Measurements from ENCODE around the gene RBM17.

Gene RBM17

GRCh38 chr10:6097063-6097462, 8.2 kb downstream of the RBM17 start:
- Histone ChIP-seq H3K9me3 (replicated peaks in 1 of 2; ENCODE audit: control insufficient read depth in 2 of 2, insufficient read depth in 1 of 2, low read depth in 1 of 2, low read length in 2 of 2) (peaks cover 0 to under 1% of the 10 kb centered on the region in 2 donors), H3K4ac (ENCODE audit: low read length) (no peak overlapping the region), H3K27ac (replicated peaks; ENCODE audit: low read length) (no peak overlapping the region), H2BK120ac (ENCODE audit: low read depth, low read length) (no peak overlapping the region), H2AK5ac (ENCODE audit: low read depth, low read length) (no peak overlapping the region), H3K4me2 (ENCODE audit: insufficient read depth, low read length, poor library complexity, severe bottlenecking) (no peak overlapping the region), H3K23ac (ENCODE audit: low read depth, low read length, poor library complexity) (no peak overlapping the region), H2BK15ac (ENCODE audit: low read length) (no peak overlapping the region), H3K14ac (ENCODE audit: low read length) (no peak overlapping the region), H2BK5ac (ENCODE audit: low read length) (no peak overlapping the region), H2AFZ (ENCODE audit: low read length) (no peak overlapping the region), H3K36me3 (replicated peaks in 1 of 2; ENCODE audit: control insufficient read depth in 2 of 2, insufficient read depth in 2 of 2, low read length in 2 of 2) (peaks cover 12 to 75% of the 10 kb centered on the region in 2 donors), H3K9ac (ENCODE audit: low read depth, low read length, poor library complexity) (no peak overlapping the region), H3K4me3 (ENCODE audit: low read length in 2 of 2) (no peak overlapping the region), H4K8ac (ENCODE audit: low read depth, low read length) (no peak overlapping the region), H4K91ac (ENCODE audit: low read depth, low read length, poor library complexity) (no peak overlapping the region), H3K79me1 (ENCODE audit: low read depth, low read length) (peaks cover under 1% of the 10 kb centered on the region), H3K18ac (ENCODE audit: low read length) (no peak overlapping the region), H3K4me1 (ENCODE audit: control insufficient read depth in 2 of 2, insufficient read depth in 1 of 2, low read depth in 1 of 2, low read length in 2 of 2) (peaks cover 0 to 1% of the 10 kb centered on the region in 2 donors), H2BK12ac (ENCODE audit: low read length) (no peak overlapping the region), H3K27me3 (ENCODE audit: control insufficient read depth in 3 of 3, insufficient read depth in 3 of 3, low read depth in 1 of 3, low read length in 3 of 3) (no peaks in the 10 kb centered on the region)
- no peak for DNase-seq (ENCODE audit: low spot score)
- WGBS, 2 donors (ENCODE audit: extremely low coverage in 2 of 2, insufficient read length in 2 of 2, insufficient replicate concordance in 1 of 2) = no CpG with 5 or more reads among the region's 5 CpGs

- no CpG with 5 or more reads among the region's 7 CpGs for WGBS, 2 donors (ENCODE audit: extremely low coverage in 2 of 2, insufficient read length in 2 of 2, insufficient replicate concordance in 1 of 2)
- no peak overlapping the region for H3K23ac ChIP-seq (ENCODE audit: low read depth, low read length, poor library complexity)
- H3K27ac ChIP-seq (replicated peaks; ENCODE audit: low read length) = no peak overlapping the region
- no peak overlapping the region for H2AK5ac ChIP-seq (ENCODE audit: low read depth, low read length)
- no peak for DNase-seq (ENCODE audit: low spot score)
- H3K4me3 ChIP-seq (ENCODE audit: low read length in 2 of 2) = no peak overlapping the region
- H3K18ac ChIP-seq (ENCODE audit: low read length) = no peak overlapping the region
- H3K14ac ChIP-seq (ENCODE audit: low read length) = no peak overlapping the region
- no peak overlapping the region for H2BK12ac ChIP-seq (ENCODE audit: low read length)
- H3K36me3 ChIP-seq (replicated peaks in 1 of 2; ENCODE audit: control insufficient read depth in 2 of 2, insufficient read depth in 2 of 2, low read length in 2 of 2) = peaks cover 18 to 76% of the 10 kb centered on the region in 2 donors
- H3K4me1 ChIP-seq (ENCODE audit: control insufficient read depth in 2 of 2, insufficient read depth in 1 of 2, low read depth in 1 of 2, low read length in 2 of 2) = peaks cover 0 to 1% of the 10 kb centered on the region in 2 donors
- no peak overlapping the region for H2BK15ac ChIP-seq (ENCODE audit: low read length)
- H3K9ac ChIP-seq (ENCODE audit: low read depth, low read length, poor library complexity) = no peak overlapping the region
- peaks cover 2% of the 10 kb centered on the region for H3K79me1 ChIP-seq (ENCODE audit: low read depth, low read length)
- H3K4me2 ChIP-seq (ENCODE audit: insufficient read depth, low read length, poor library complexity, severe bottlenecking) = no peak overlapping the region
- no peak overlapping the region for H2BK5ac ChIP-seq (ENCODE audit: low read length)
- H4K8ac ChIP-seq (ENCODE audit: low read depth, low read length) = no peak overlapping the region
- no peak overlapping the region for H2AFZ ChIP-seq (ENCODE audit: low read length)
- no peak overlapping the region for H3K4ac ChIP-seq (ENCODE audit: low read length)
- no peak overlapping the region for H2BK120ac ChIP-seq (ENCODE audit: low read depth, low read length)
- H3K9me3 ChIP-seq (replicated peaks in 1 of 2; ENCODE audit: control insufficient read depth in 2 of 2, insufficient read depth in 1 of 2, low read depth in 1 of 2, low read length in 2 of 2) = peaks cover 0 to 2% of the 10 kb centered on the region in 2 donors
- H3K27me3 ChIP-seq (ENCODE audit: control insufficient read depth in 3 of 3, insufficient read depth in 3 of 3, low read depth in 1 of 3, low read length in 3 of 3) = no peaks in the 10 kb centered on the region
- H4K91ac ChIP-seq (ENCODE audit: low read depth, low read length, poor library complexity) = no peak overlapping the region
These were observed 9.3 kb downstream of the RBM17 start for GRCh38 chr10:6098156-6098555.

GRCh38 chr10:6100370-6100769, 11.5 kb downstream of the RBM17 start:
- Histone ChIP-seq H3K79me1 (ENCODE audit: low read depth, low read length) (peaks cover 2% of the 10 kb centered on the region), H2BK15ac (ENCODE audit: low read length) (no peak overlapping the region), H2AK5ac (ENCODE audit: low read depth, low read length) (no peak overlapping the region), H3K18ac (ENCODE audit: low read length) (no peak overlapping the region), H3K27ac (replicated peaks; ENCODE audit: low read length) (no peak overlapping the region), H4K91ac (ENCODE audit: low read depth, low read length, poor library complexity) (no peak overlapping the region), H3K27me3 (ENCODE audit: control insufficient read depth in 3 of 3, insufficient read depth in 3 of 3, low read depth in 1 of 3, low read length in 3 of 3) (no peaks in the 10 kb centered on the region), H3K23ac (ENCODE audit: low read depth, low read length, poor library complexity) (no peak overlapping the region), H2BK12ac (ENCODE audit: low read length) (no peak overlapping the region), H3K14ac (ENCODE audit: low read length) (no peak overlapping the region), H3K4me1 (ENCODE audit: control insufficient read depth in 2 of 2, insufficient read depth in 1 of 2, low read depth in 1 of 2, low read length in 2 of 2) (no peaks in the 10 kb centered on the region), H2AFZ (ENCODE audit: low read length) (no peak overlapping the region), H4K8ac (ENCODE audit: low read depth, low read length) (no peak overlapping the region), H2BK120ac (ENCODE audit: low read depth, low read length) (no peak overlapping the region), H3K4me3 (ENCODE audit: low read length in 2 of 2) (no peak overlapping the region), H3K36me3 (replicated peaks in 1 of 2; ENCODE audit: control insufficient read depth in 2 of 2, insufficient read depth in 2 of 2, low read length in 2 of 2) (peaks cover 20 to 91% of the 10 kb centered on the region in 2 donors), H3K9ac (ENCODE audit: low read depth, low read length, poor library complexity) (no peak overlapping the region), H3K4me2 (ENCODE audit: insufficient read depth, low read length, poor library complexity, severe bottlenecking) (no peak overlapping the region), H3K9me3 (replicated peaks in 1 of 2; ENCODE audit: control insufficient read depth in 2 of 2, insufficient read depth in 1 of 2, low read depth in 1 of 2, low read length in 2 of 2) (peaks cover 0 to 2% of the 10 kb centered on the region in 2 donors), H3K4ac (ENCODE audit: low read length) (no peak overlapping the region), H2BK5ac (ENCODE audit: low read length) (no peak overlapping the region)
- no peak for DNase-seq (ENCODE audit: low spot score)
- no CpG with 5 or more reads among the region's 1 CpG for WGBS, 2 donors (ENCODE audit: extremely low coverage in 2 of 2, insufficient read length in 2 of 2, insufficient replicate concordance in 1 of 2)

GRCh38 chr10:6101181-6101580, 12.3 kb downstream of the RBM17 start:
- H3K36me3 ChIP-seq (replicated peaks in 1 of 2; ENCODE audit: control insufficient read depth in 2 of 2, insufficient read depth in 2 of 2, low read length in 2 of 2) = peaks cover 22 to 99% of the 10 kb centered on the region in 2 donors
- no peak overlapping the region for H3K14ac ChIP-seq (ENCODE audit: low read length)
- no peak for DNase-seq (ENCODE audit: low spot score)
- no peak overlapping the region for H3K4me2 ChIP-seq (ENCODE audit: insufficient read depth, low read length, poor library complexity, severe bottlenecking)
- H2BK120ac ChIP-seq (ENCODE audit: low read depth, low read length) = no peak overlapping the region
- H3K4me1 ChIP-seq (ENCODE audit: control insufficient read depth in 2 of 2, insufficient read depth in 1 of 2, low read depth in 1 of 2, low read length in 2 of 2) = no peaks in the 10 kb centered on the region
- H3K18ac ChIP-seq (ENCODE audit: low read length) = no peak overlapping the region
- H3K27ac ChIP-seq (replicated peaks; ENCODE audit: low read length) = no peak overlapping the region
- peaks cover 0 to 2% of the 10 kb centered on the region in 2 donors for H3K9me3 ChIP-seq (replicated peaks in 1 of 2; ENCODE audit: control insufficient read depth in 2 of 2, insufficient read depth in 1 of 2, low read depth in 1 of 2, low read length in 2 of 2)
- no peak overlapping the region for H3K4me3 ChIP-seq (ENCODE audit: low read length in 2 of 2)
- no peak overlapping the region for H3K23ac ChIP-seq (ENCODE audit: low read depth, low read length, poor library complexity)
- H3K27me3 ChIP-seq (ENCODE audit: control insufficient read depth in 3 of 3, insufficient read depth in 3 of 3, low read depth in 1 of 3, low read length in 3 of 3) = no peaks in the 10 kb centered on the region
- no peak overlapping the region for H3K4ac ChIP-seq (ENCODE audit: low read length)
- no peak overlapping the region for H4K91ac ChIP-seq (ENCODE audit: low read depth, low read length, poor library complexity)
- H2BK5ac ChIP-seq (ENCODE audit: low read length) = no peak overlapping the region
- H4K8ac ChIP-seq (ENCODE audit: low read depth, low read length) = no peak overlapping the region
- peaks cover 2% of the 10 kb centered on the region for H3K79me1 ChIP-seq (ENCODE audit: low read depth, low read length)
- H2AFZ ChIP-seq (ENCODE audit: low read length) = no peak overlapping the region
- no peak overlapping the region for H3K9ac ChIP-seq (ENCODE audit: low read depth, low read length, poor library complexity)
- no peak overlapping the region for H2AK5ac ChIP-seq (ENCODE audit: low read depth, low read length)
- H2BK12ac ChIP-seq (ENCODE audit: low read length) = no peak overlapping the region
- H2BK15ac ChIP-seq (ENCODE audit: low read length) = no peak overlapping the region
- WGBS, 2 donors (ENCODE audit: extremely low coverage in 2 of 2, insufficient read length in 2 of 2, insufficient replicate concordance in 1 of 2) = no CpG with 5 or more reads among the region's 8 CpGs

Measured in neuronal stem cell (in vitro differentiated cells).